Measurements from ENCODE around the gene C11orf68. TPM values are rescaled to one million over a fixed set of nuclear protein-coding genes. Genes with fewer than 3 reads are reported as not detected.

Gene C11orf68
- total RNA-seq, 4 donors from 2014 or later, result 20.8 to 30.7 (median 23.9) TPM

DNA sequence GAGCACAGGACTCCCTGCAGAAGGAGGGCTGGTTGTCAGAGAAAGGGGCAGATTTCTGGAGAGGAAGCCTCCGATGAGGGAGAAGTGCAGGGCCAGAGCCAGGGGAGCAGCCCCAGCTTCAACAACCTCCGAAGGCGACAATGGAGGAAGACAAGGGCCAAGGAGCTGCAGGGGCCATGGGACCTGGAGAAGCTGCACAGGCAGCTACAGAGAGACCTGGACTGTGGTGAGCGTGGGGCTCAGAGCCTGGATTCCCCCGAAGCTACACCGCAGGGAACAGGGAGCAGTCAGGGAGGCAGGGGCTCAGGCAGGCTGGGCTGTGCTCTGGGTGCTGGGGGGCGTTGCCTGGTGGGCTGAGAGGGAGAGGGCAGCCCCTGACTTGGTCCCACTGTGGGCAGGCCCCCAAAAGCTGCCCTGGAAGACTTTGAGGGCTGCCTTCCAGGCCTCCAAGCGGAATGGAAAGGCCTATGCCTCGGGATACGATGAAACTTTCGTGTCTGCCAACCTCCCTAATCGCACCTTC, 28.8 kb upstream of the C11orf68 start:
- no peak for ATAC-seq
- intact Hi-C loops (cut with DNase I; ENCODE audit: low total_unique reads), result no loop called here
- TF ChIP-seq, protein P1, sequence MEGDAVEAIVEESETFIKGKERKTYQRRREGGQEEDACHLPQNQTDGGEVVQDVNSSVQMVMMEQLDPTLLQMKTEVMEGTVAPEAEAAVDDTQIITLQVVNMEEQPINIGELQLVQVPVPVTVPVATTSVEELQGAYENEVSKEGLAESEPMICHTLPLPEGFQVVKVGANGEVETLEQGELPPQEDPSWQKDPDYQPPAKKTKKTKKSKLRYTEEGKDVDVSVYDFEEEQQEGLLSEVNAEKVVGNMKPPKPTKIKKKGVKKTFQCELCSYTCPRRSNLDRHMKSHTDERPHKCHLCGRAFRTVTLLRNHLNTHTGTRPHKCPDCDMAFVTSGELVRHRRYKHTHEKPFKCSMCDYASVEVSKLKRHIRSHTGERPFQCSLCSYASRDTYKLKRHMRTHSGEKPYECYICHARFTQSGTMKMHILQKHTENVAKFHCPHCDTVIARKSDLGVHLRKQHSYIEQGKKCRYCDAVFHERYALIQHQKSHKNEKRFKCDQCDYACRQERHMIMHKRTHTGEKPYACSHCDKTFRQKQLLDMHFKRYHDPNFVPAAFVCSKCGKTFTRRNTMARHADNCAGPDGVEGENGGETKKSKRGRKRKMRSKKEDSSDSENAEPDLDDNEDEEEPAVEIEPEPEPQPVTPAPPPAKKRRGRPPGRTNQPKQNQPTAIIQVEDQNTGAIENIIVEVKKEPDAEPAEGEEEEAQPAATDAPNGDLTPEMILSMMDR (IDR thresholded peaks at IDR 0.05 in 4 of 5, conservative IDR thresholded peaks at IDR 0.05 in 1 of 5), result no peak
- no peak for TF ChIP-seq POLR2A (IDR thresholded peaks at IDR 0.05)

DNA sequence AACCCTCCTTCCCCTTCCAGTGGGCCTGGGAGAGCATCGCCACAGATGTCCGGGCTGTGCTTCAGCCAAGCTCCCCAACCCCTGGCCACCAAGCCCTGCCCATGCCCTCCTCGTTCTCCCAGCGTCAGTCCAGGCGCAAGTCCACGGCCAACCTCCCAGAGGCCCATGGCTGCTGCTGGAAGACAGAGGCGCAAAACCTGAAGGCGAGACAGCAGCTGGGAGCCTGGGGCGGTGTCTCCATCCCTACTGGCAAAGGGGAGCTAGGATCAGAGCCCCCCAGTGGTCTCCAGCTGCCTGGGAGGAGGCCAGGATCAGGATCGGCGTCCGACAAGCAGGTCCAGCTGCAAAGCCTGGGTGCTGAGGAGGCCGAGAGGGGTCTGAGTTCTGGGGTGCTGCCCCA, 28.3 kb upstream of the C11orf68 start:
- no peaks in the 10 kb centered on the region for H3K36me3 ChIP-seq
- no peaks in the 10 kb centered on the region for H3K27me3 ChIP-seq
- H3K27ac ChIP-seq, result no peak overlapping the region
- intact Hi-C loops (cut with DNase I; ENCODE audit: low total_unique reads), result no loop called here
- H3K4me3 ChIP-seq, result no peak overlapping the region
- DNase-seq, result no peak
- no peaks in the 10 kb centered on the region for H3K9me3 ChIP-seq
- no peaks in the 10 kb centered on the region for H3K4me1 ChIP-seq
- TF ChIP-seq, protein P1 (IDR thresholded peaks at IDR 0.05 in 4 of 5, conservative IDR thresholded peaks at IDR 0.05 in 1 of 5), result no peak
- no peak for TF ChIP-seq POLR2A (IDR thresholded peaks at IDR 0.05)
- ATAC-seq, result no peak
- in situ Hi-C loops (cut with MboI; ENCODE audit: low sequenced_read_pairs in 4 of 4), result no loop called here

More for the DNA sequence above, 28.8 kb upstream of the C11orf68 start:
- Histone ChIP-seq H3K4me1 (no peaks in the 10 kb centered on the region), H3K4me3 (no peak overlapping the region), H3K27ac (no peak overlapping the region), H3K27me3 (no peaks in the 10 kb centered on the region), H3K36me3 (no peaks in the 10 kb centered on the region), H3K9me3 (no peaks in the 10 kb centered on the region)
- no peak for DNase-seq
- in situ Hi-C loops (cut with MboI; ENCODE audit: low sequenced_read_pairs in 4 of 4), result no loop called here

DNA sequence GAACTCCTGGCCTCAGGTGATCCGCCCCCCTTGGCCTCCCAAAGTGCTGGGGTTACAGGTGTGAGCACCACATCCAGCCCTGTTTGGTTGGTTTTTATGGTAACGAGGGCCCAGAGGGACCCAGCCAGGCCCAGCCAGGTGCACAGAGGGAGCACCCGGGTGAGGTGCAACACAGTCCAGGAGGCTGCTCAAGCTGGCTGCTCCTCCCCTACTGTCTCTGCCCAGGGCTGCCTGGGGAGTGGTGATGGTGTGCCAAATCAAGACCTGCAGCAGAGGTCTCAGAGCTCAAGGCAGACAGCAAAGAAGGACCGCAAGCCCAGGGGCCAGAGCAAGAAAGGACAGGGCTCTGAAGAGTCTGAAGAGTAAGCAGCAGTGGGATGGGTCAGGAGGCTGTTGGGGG, 27.8 kb upstream of the C11orf68 start:
- DNase-seq, result no peak
- no peak overlapping the region for H3K27ac ChIP-seq
- no peaks in the 10 kb centered on the region for H3K4me1 ChIP-seq
- no peaks in the 10 kb centered on the region for H3K9me3 ChIP-seq
- H3K27me3 ChIP-seq, result no peaks in the 10 kb centered on the region
- TF ChIP-seq POLR2A (IDR thresholded peaks at IDR 0.05), result no peak
- TF ChIP-seq, protein P1 (IDR thresholded peaks at IDR 0.05 in 4 of 5, conservative IDR thresholded peaks at IDR 0.05 in 1 of 5), result no peak
- no peak for ATAC-seq
- intact Hi-C loops (cut with DNase I; ENCODE audit: low total_unique reads), result no loop called here
- H3K4me3 ChIP-seq, result no peak overlapping the region
- in situ Hi-C loops (cut with MboI; ENCODE audit: low sequenced_read_pairs in 4 of 4), result no loop called here
- H3K36me3 ChIP-seq, result no peaks in the 10 kb centered on the region

DNA sequence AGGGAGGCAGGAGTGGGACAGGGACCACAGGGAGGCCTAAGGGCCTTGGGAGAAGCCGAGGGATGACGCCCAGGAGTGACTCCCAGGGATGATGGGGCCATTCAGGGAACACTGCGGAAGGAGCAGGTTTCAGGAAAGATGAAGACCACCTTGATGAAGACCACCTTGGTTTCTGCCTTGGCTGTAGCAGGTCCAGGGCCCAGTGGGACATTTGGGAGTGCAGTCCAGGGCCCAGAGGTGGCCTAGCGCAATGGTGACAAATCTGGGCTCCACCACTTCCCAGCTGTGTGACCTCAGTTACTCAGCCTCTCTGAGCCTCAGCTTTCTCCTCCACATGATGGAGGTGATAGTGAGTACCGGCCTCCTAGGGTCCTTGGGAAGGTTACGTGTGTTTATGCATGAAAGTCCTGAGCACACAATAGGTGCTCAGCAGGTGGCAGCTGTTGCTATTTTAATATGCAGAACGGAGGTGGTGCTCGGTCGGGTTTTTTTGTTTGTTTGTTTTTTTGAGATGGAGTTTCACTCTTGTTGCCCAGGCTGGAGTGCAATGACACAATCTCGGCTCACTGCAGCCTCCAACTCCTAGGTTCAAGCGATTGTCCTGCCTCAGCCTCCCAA, 27.2 kb upstream of the C11orf68 start:
- in situ Hi-C loops (cut with MboI; ENCODE audit: low sequenced_read_pairs in 4 of 4) (no loop called here), intact Hi-C loops (cut with DNase I; ENCODE audit: low total_unique reads) (no loop called here)
- TF ChIP-seq POLR2A (IDR thresholded peaks at IDR 0.05), result no peak
- TF ChIP-seq, protein P1 (IDR thresholded peaks at IDR 0.05 in 4 of 5, conservative IDR thresholded peaks at IDR 0.05 in 1 of 5), result no peak
- no peaks in the 10 kb centered on the region for H3K4me1 ChIP-seq
- DNase-seq (no peak), ATAC-seq (no peak)
- H3K27me3 ChIP-seq, result no peaks in the 10 kb centered on the region
- no peaks in the 10 kb centered on the region for H3K36me3 ChIP-seq
- no peak overlapping the region for H3K27ac ChIP-seq
- H3K9me3 ChIP-seq, result no peaks in the 10 kb centered on the region
- no peak overlapping the region for H3K4me3 ChIP-seq
